Fibroblast of the aortic adventitia (primary cell): Measurements from ENCODE around the gene STRA6. TPM values are rescaled to one million over a fixed set of nuclear protein-coding genes. Genes with fewer than 3 reads are reported as not detected.

Source experiments
- DNase-seq: peaks from one replicate; pipeline ENCODE4 v3.0.0-alpha.2; 2010; ENCODE audit warnings: low read depth
- H3K4me3 ChIP-seq: 2 replicates; pipeline ENCODE4 v1.5.1; 2011; ENCODE audit warnings: low read depth, mild to moderate bottlenecking, control low read depth, low read length, moderate library complexity
- CTCF ChIP-seq: IDR thresholded peaks from 2 replicates; pipeline ENCODE4 v1.5.1; 2011; ENCODE audit warnings: mild to moderate bottlenecking, low read length, control low read depth, inconsistent platforms; ENCODE audit not compliant: insufficient read depth
- total RNA-seq: library from RNA; depleted of rRNA; stranded (reverse); fragments of >200 nt; gene quantifications from 2 replicates; pipeline ENCODE4 v1.2.3, GENCODE V29; 2012; ENCODE audit warnings: low replicate concordance

STRA6 gene
- total RNA-seq, 1 donor, result 0.18 TPM

DNA sequence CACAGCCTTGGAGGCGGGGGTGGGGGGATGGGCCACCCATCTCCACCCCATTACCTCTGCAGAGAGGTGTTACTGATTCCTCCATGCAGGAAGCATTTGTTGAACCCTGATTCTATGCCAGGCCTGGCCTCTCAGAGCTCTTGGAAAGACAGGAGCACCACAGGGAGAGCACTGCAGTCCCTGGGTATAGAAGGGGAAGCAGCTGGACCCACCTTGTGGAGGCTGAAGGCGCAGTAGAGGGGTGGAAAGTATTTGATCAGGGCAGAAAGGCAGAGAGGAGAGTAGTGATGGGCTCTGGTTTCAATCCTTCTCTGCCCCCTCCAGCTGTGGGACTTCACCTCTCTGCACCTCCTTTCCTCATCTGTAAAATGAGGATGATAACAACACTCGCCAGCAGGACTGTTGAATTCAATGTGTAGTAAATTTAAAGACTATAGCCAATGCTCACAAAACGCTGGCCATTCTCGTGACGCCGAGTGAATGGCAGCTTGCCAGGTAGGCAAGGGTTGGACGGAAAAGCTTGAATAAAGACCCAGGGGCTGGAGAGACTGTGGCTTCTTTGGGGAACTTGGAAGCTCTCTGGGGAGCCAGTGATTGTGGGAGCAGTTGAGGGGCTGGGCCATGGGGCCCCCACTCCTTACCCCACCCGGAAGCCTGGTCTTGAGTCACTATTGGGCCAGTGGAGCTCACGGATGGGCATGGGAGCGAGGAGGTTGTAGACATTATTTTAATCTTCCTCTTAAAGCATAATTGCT is 25.6 kb upstream of the STRA6 start:
- TF ChIP-seq CTCF, result no peak
- peak; percentile 34 for DNase-seq
- H3K4me3 ChIP-seq, result no peak overlapping the region

GRCh38 chr15:74226761-74227540 is 24.4 kb upstream of the STRA6 start:
- H3K4me3 ChIP-seq, result no peak overlapping the region
- no peak for TF ChIP-seq CTCF
- no peak for DNase-seq

DNA sequence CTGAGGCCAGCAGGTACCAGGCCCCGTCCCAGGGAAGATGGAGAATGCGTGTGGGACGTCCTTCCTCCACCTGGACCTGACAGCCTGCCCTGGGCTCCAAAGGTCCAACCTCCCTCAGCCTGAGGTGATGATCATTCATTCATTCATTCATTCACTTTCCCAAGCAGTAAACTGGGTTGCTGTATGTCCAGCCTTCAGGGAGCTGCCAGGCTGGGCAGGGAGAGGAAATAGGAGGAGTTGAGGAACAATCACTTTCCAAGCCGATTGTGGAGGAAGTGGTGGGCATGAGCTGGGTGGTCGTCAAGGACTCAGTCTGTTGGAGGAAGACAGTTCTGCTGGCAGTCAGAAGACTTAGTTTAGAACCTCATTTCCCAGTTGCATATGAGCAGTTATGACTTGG is 23.3 kb upstream of the STRA6 start:
- DNase-seq, result no peak
- no peak for TF ChIP-seq CTCF

GRCh38 chr15:74222240-74223119 is 19.9 kb upstream of the STRA6 start:
- H3K4me3 ChIP-seq, result no peak overlapping the region
- no peak for DNase-seq
- TF ChIP-seq CTCF, result no peak

More for the DNA sequence above, 23.3 kb upstream of the STRA6 start:
- H3K4me3 ChIP-seq, result no peak overlapping the region

DNA sequence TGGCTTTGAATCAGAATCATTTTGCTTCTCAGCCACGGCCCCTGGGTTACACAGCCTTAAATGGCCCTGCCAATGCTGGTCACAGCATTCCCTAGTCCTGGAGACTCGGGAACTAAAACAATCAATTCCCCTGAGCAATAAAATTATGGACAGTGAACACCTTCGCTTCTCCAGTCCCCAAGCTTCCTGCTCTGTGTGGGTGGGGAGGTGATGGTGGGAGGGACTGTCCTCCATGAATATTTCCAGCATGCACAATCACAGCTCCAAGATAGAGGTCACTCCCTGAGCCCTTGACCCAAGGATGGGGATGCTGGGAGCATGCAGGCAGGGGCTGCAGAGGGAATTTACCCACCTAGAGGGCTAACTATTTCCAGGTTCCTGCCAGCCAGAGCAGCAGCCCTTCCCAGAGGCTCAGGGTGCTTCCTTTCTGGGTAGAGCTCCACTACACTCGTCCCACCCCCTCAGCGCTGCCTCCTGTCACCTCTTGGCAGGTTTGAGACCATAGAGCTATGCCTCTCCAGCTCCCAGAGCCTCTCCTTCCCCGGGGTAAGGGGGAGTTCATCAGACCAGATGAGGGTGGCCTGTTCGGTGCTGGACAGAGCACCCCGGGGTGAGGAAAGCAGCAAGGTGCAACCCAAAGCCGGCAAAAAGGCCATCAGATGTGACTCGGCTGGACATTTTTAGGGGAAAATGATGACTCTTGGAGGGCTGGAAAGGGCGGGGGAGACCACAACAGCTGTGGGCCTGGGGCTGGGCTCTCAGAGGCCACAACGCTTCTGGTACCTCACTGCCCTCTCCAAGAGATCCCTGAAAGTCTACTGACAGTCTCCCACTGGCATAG is 19.0 kb upstream of the STRA6 start:
- DNase-seq, result no peak
- no peak for TF ChIP-seq CTCF
- no peak overlapping the region for H3K4me3 ChIP-seq
